ENCODE results near the gene NELFE.

Gene NELFE

DNA sequence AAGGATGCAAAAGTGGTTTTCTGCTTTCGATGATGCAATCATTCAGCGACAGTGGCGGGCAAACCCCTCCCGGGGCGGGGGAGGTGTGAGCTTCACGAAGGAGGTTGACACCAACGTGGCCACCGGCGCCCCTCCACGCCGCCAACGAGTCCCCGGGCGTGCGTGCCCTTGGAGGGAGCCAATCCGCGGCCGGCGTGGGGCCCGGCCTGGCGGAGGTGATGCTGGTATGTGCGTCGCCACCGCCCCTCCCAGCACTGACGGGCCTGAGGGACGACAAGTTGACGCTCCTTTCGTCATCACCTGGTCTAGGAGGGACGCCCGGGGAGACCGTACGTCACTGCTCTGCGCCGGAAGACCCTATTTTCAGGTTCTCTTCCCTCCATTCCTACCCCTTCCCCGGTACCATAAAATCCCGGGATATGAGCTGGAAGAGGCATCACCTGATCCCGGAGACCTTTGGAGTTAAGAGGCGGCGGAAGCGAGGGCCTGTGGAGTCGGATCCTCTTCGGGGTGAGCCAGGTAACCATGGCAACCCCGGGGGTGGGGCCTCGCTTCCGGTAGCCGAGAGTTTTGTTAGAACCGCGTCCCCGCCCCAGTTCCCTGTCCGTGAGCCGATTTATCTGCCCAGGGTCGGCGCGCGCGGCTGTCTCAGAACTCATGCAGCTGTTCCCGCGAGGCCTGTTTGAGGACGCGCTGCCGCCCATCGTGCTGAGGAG lies 13.4 kb upstream of the NELFE start, which contains the start of gene DXO:
TSS of gene DXO (minus strand) at position 146 of the 716 bp plus-strand sequence. CDS start 463 bp downstream, outside the sequence.
- DNase-seq = peak; percentile 93 to 94 (median 94)

DNA sequence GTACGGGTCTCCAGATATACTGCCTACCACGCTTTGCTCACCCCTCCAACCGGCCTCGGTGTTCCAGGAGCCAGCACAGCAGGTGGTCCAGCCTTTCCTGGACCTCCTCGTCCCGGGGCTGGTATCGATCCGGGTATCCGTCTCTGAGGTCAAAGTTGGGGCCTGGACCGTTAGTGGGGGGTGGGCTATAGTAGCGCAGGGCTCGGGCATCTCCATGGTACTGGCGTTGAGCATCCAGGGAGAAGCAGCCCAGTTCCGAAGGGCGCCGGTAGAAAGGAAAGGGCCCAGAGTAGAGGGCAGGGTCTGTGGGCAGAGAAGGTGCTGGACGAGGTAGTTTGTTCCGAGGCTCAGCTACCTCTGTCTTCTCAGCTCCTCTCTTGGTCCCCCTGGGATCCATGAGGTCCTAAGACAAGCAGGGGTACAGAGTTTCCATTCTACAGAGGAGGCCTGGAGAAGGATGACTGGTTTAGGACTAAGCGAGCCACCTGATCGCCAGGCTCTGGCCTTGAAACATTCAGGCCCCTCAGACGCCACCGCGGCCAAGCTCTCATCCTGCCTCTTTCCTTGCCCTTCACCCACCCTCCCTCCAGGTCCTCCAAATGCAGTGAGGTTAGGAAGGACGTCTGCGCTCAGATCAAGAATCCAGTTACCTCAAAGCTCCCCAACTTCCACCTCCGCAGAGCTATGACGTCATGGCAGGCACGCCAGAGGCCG lies 12.7 kb upstream of the NELFE start:
- no peak for DNase-seq

DNA sequence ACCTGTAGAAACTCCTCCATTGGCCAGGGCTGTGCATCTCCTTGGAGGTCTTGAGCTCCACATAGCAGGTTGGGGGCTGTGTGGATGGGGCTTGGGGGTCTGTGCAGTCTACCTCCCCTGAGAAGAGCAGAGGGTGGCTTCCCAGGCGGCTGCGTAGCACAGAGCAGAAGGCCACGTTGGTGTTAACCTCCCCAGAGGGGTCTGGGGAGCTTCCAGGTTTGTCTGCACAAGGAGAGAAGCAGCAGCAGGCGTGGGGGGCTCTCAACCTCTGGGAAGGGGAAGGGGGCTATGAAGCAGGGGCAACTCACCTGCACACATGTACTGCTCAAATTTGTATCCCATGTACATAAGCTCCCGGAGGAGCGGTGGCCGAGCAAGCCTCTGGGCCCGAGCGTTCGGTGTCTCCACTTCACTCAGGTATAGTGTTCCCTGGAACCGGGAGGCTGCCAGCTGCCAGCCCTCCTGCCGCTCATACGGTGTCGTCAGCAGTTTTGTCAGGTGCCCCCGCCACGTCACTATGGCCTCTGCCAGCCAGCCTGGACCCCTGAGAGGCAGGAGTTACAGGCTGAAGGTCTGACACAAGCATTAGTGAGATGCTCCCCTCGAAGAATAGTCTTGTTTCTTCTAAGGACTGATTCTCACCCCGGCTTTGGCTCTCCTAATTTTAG lies 12.0 kb upstream of the NELFE start:
- DNase-seq = no peak

GRCh38 chr6:31969712-31970603 lies 11.2 kb upstream of the NELFE start:
- DNase-seq = no peak

DNA sequence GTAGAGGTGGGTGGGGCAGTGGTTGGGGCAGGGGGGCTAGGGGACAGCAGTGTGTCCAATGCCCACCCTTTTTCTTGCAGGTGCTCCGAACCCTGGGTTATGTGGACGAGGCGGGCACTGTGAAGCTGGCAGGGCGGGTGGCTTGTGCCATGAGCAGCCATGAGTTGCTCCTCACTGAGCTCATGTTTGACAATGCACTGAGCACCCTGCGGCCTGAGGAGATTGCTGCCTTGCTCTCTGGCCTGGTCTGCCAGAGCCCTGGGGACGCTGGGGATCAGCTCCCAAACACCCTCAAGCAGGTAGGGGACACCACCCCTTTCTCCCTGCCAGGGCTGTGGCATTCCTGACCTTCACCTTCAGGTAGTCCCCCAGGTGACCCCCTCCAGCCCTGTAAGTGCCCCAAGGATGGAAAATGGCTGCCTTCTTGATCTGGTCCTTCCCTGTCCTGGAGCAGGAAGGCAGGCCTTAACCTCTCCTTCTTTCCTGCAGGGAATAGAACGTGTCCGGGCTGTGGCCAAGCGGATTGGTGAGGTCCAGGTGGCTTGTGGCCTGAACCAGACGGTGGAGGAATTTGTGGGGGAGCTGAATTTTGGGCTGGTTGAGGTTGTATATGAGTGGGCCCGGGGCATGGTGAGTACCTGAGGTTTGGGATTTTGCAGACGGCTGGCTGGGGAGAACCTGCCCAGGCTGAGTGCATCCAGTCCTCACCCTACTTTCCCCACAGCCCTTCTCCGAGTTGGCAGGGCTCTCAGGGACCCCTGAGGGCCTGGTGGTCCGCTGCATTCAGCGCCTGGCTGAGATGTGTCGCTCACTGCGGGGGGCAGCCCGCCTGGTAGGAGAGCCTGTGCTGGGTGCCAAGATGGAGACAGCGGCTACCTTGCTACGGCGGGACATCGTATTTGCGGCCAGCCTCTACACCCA lies 10.3 kb upstream of the NELFE start:
- no peak for DNase-seq

DNA sequence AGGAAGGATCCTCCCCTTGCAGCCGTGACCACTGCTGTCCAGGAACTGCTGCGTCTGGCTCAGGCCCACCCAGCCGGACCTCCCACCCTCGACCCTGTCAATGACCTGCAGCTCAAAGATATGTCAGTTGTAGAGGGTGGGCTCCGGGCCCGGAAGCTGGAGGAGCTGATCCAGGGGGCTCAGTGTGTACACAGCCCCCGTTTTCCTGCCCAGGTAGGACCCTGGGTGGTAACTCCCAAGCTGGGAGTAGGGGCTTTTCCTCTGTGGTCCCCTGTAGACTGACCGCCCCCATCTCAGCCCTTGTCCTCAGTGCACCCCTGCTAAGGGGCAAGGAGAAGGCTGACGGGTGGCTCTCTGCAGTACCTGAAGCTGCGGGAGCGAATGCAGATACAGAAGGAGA lies 9.6 kb upstream of the NELFE start:
- DNase-seq = no peak

- no peak for DNase-seq
Observed at GRCh38 chr6:31967926-31968320, 9.2 kb upstream of the NELFE start.

DNA sequence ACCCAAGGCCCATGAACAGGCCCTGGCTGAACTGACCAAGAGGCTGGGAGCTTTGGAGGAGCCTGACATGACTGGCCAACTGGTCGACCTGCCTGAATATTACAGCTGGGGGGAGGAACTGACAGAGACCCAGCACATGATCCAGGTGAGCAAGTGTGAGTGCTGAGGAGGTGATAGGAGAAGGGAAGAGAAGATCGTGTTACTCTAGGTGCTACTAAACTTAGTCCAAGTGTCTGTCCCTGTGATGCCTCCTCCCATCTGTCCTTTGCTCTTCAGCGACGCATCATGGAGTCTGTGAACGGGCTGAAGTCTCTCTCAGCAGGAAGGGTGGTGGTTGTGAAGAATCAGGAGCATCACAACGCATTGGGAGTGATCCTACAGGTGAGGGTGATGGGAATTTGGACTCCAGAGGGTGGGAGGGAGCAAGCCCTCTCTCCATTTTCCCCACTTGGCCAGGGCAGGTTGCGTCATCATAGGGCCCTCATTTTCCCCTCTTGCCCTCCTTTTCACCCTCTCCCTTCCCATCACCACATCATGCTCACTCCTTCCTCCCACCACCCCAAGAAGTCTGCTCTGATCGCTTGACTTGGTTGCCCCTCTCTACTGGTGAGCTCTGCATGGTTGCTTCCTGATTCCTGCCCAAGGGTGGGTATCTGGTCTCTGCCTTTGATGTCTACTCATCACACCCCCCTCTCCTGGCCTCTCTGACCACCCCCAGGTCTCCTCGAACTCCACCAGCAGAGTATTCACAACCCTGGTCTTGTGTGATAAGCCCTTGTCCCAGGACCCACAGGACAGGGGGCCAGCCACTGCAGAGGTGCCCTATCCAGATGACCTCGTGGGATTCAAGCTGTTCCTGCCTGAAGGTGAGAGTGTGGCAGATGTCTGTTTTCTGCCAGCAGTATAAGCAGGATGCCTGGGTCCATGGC lies 8.5 kb upstream of the NELFE start:
- no peak for DNase-seq

- DNase-seq = no peak
Observed at GRCh38 chr6:31966506-31966905, 7.7 kb upstream of the NELFE start.

- no peak for DNase-seq
Observed at GRCh38 chr6:31965700-31966099, 6.9 kb upstream of the NELFE start.

- DNase-seq = no peak
Observed at GRCh38 chr6:31963921-31964320, 5.2 kb upstream of the NELFE start.

GRCh38 chr6:31961616-31962015 lies 2.8 kb upstream of the NELFE start:
- no peak for DNase-seq

DNA sequence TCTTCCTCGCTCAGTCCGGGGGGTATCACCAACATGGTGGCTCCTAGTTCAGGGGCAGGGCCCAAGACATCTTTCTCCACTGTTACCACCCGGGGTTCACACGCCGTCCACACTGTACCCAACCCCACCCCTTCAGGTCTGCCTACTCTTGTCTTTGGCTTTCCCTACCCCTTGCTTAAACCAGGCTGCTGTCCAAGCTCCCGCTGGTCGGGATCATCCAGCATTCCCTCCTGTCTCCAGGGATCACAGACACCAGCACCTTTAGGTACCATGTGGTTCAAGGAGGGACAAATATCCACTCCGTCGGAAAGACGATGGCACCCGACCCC lies 395 bp downstream of the NELFE start:
- DNase-seq = no peak

DNA sequence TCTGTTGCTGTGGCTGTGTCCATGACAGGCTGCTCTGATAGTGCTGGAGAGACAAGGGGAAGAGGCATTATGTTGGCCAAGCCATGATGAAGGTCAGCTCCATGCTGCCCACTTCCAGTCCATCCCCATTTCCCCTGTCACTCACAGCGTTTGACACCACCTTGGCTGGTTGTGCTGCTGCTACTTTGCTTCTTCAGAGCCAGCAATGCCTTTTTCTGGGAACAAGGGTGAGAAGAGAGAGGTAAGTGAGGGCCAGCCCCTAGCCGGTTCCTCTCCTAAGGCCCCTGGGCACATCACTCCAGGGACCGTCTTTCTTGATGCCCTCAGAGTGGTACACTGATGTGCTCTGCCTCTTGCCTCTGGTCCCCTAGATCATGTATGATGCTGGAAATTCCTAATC lies 2.0 kb downstream of the NELFE start:
- DNase-seq = no peak

- DNase-seq = no peak
Observed at GRCh38 chr6:31954511-31954910, 4.3 kb downstream of the NELFE start.

- DNase-seq = no peak
Observed at GRCh38 chr6:31952890-31953289, 5.9 kb downstream of the NELFE start.

- peak in 2 of 4 experiments; percentile 12 to 13 for DNase-seq
Observed at GRCh38 chr6:31952140-31952805, 6.5 kb downstream of the NELFE start.

DNA sequence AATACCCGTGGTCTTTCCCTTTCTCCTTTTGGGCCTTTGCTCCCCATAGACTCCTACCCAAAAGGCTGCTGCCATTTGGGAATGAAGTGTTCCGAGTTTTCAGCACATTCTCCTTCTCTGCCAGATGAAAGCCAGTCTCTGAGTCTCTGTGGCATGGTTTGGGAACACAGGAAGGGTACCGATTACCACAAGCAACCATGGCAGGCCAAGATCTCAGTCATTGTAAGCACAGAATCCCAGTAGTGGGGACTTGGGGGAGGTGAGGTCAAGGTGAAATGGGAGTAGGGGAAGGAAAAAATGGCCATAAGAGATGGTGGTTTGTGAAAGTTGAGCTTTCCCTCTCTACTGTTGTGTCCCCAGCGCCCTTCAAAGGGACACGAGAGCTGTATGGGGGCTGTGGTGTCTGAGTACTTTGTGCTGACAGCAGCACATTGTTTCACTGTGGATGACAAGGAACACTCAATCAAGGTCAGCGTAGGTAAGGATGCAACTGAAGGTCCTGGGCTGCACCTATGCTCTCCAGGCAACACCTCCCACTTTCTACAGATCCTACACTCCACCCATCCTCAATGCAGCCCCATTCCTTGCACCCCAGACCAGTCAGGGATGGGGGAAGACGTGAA lies 8.7 kb downstream of the NELFE start:
- no peak for DNase-seq

DNA sequence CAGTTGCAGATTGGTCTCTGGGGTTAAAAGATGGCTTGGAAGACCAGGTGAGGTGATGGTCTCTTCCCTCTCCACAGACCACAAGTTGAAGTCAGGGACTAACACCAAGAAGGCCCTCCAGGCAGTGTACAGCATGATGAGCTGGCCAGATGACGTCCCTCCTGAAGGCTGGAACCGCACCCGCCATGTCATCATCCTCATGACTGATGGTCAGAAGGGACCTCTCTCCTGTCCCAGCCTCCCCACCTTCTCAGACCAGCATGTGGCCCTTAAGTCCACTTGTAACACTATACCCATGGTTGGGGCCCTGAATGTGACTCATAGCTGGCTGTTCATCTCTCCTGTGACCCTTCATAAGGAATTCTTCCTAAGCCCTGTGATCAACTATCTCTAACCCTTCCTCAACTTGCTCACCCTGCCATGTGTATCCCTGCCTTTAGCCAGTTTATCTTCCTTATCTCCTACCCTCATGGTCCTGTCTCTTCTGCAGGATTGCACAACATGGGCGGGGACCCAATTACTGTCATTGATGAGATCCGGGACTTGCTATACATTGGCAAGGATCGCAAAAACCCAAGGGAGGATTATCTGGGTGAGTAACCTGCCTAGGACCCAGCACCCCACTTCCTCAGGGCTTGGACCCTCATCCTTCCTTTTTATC lies 9.9 kb downstream of the NELFE start:
- DNase-seq = no peak
